NCI-H2081 treated with DMSO at 0.1 percent for 48 hours (cell line): ENCODE measurements around the gene ST7L.

Source experiments
- DNase-seq: peaks from one replicate; lab custom pipeline; 2025; lab: John Stamatoyannopoulos, UW

ST7L gene

DNA sequence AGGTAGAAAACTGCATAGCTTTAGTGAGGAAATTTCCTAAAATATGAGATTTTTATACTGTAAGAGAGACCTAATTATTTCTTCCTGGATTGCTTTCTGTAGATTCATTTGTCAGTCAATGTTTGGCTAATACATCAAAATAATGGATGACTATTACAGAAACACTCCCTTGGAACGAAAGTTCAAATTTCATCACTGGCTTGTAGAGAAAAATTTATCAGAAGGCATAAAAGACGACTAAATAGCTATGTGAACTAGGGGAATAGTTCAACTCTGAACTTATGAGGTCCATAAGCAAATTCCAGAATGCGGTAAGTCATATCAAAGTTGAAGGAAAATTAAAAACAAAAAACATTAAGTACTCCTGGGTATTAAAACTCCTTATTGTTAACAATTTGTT lies 74.2 kb downstream of the ST7L start:
- no peak for DNase-seq

DNA sequence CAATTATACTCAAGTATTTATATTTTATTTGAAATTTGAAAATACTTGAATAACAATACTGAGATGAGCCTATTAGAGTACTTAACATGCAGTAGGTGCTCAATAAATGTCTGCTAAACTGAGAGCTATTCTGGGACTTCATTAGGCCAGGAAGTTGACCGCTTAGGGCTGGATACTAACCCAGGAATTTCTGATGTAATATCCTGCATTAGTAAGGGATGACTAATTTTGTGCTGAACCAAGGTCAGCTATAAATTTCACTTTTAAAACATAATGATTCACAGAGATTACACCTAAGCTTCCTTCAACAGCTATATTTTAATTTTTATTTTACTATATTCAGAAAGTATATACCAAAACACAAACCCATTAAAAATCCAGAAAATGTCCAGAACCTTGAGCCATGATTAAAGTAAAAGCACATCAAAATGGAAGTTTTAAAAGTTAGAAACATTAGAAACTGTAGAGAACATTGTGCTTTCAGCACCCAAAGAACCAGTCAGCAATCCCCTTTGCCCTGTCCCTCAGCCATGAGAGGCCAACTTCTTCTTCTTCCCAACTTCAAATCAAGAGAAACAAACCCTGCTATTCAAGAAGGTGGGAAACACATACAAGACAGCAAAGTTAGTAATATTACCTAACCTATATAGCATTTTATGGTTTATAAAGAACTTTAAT lies 74.8 kb downstream of the ST7L start:
- DNase-seq = no peak

DNA sequence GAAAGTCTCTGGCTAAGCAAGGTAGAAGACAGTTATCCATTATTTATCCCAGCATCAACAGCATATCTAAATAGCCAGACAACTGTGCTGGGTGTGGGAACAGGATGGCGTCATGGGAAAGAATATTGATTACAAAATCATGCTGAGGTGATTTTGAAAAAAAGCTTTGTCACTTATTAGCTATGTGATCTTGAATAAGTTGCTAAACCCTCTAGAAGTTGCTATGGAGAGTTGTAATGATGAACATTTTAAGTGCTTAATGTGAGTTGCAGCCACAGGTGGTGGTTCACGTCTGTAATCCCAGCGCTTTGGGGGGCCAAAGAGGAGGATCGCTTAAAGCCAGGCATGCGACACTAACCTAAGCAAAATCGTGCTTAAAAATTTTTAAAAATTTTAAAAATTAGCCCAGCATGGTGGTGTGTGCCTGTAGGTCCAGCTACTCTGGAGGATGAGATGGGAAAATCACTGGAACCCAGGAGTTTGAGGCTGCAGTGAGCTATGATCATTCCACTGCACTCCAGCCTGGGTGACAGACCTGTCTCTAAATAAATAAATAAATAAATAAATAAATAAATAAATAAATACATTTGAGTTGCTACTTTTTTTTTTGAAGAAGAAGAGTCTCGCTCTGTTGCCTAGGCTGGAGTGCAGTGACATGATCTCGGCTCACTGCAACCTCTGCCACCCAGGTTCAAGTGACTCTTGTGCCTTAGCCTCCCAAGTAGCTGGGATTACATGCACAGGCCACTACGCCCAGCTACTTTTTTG lies 76.6 kb downstream of the ST7L start:
- DNase-seq = no peak

DNA sequence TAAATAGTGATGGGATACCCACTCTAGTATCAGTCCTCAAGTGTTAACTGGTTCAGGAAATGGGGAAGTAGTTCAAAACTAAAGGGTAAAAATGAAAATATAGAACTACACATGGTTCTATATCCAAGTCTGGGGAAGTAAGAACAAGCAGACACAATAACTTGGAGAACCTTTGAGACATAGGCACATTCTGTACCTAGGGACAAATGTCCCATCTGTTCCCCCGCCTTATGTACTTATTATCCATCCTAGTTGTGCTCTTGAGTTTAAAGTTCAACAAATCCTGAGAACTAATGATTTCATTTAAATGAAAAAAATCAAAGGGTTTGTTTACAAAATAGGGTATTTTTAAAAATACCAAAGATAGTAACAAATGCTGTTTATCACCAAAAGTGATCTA lies 77.6 kb downstream of the ST7L start:
- no peak for DNase-seq

DNA sequence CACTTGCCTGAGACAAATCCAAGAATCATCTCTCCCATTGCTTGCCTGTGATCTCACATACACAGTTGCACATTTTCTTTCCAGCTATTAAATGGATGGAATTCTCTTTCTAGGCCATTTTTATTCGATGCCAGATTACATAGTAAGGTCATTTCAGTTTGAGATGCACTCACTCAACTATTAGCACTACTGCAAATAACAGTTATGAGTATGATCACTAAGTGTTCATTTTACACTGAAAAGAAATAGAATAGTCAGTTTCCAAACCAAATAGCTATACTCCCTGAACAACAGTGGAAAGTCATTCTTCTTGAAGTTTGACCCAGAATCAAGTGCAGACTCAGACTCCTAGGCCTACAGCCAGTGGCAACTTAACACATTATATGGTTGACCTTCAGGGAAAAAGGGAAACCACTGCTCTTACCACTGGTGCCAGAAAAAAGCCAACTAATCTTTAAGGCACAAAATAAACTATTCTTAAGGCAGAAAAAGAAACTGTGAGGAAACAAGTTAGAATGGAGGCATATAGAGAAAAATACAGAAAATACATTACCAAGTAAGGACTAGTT lies 78.6 kb downstream of the ST7L start:
- no peak for DNase-seq

DNA sequence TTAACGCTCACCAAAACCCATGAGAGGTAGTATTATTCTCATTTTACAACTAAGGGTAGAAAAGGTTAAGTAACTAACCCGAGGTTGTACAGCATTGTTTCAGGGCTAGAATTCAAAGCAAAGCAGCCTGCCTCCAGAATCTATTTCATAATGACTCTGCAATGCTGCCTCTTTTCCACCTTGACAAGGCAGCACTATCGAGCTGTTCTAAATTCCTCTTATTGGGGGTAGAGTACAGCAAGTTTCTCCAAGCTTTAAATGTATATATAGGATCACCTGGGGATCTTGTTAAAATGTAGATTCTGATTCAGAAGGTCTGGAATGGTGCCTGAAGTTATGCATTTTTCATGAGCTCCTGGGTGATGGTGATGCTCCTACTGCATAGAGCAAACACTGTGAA lies 80.1 kb downstream of the ST7L start:
- DNase-seq = no peak

DNA sequence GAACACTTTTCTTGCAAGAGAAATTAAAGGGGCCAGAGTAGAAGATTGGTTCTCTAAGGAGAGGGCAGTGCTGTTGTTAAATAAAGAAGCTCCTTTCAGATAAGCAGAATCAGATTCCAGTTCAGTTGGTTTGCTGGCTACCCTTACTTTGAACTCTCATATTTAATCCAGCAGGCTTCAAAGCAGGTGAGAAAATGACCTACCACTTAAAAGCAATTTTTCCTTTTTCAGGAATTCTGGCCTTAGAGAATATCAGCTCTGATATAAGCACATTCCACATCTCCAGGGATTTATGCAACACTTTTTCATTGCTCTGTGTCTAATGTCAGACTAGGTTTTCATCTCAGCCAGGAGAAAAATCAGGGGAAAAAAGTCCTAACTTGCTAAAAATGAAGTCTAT lies 81.5 kb downstream of the ST7L start:
- no peak for DNase-seq

DNA sequence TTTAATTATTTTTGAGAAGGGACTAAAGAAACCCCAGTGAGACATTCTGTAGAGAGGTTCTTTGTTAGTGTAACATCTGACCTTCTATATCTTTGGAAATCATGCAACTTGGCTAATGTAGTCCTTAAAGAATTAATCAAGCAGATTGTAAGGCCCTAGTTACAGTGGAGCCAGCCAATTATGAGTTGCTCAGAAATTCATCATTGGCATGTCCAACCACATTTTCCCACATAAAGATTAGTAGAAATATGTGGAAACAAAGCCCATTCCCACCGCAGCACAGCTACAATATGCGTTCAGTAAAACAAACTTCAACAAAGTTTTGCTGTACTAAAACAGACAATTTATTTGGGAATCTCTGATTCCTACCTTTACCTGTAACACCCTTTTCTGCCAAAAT lies 82.4 kb downstream of the ST7L start:
- no peak for DNase-seq

DNA sequence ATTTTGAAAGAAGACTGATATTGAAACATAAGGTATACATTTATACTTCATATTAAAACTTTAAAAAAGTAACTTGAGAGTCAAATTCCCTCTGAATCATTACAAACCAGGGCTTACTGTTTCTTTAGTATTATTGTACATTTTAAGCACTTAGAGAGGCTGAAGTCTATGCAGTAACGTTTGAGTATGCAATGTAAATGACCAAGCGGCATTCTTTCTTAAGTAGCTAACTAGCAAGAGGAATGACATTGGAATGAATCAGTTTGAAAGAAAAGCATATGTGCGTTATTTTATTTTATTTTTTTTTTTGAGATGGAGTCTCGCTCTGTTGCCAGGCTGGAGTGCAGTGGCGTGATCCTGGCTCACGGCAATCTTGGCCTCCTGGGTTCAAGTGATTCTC lies 85.9 kb downstream of the ST7L start:
- no peak for DNase-seq

DNA sequence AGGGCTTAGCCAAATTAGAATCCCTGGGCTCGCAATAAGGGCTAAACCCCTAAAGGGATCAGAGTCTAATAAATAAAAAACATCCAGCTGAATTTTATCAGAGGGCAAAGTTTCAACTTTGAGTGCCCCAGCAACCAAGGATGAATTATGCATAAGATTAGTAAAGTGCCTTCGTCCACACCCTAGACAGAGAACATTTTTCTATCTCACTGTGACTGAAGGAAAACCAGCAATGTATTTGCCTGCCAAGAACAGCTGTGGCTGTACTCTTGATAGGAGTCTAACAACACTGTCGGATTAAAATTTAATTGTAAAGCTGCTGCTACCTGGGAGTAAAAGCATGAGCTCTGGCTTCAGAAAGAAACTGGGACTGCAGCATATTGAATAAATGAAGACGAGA lies 86.9 kb downstream of the ST7L start:
- no peak for DNase-seq

DNA sequence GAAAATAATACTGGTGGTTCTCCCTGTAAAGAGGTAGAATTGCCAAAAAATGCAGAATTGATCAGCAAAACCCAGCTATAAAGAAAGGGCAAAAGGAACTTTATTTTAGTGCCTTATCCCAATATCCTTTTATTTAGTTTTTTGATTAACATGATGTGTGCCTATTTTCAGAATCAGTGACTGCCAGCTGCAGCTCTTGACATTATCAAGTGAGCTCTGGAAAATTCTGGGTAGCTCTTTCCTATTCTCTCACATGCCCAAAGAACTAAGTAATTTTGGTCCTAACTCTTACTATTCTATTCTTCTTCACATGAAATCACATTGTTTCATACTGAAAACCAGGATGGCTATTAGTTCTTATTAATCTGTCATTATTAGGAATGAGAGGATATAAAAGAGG lies 88.1 kb downstream of the ST7L start:
- no peak for DNase-seq

DNA sequence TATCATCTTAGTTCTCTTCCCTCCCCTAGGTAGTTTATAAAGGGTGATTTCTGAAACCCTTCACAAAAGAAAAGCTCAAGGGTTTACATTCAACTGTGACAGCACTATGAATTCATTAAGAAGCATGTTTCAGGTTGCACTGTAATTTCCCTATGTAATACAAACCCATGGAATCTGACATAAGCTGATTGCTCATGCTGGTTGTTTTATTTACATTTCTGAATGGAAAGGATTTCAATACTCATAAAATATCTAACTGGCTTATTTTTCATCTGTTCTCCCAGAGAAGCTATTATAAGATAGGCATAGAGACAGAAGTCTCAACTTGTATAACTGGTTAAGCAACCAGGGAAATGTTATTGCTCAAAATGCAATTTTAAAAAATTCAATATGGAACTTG lies 89.6 kb downstream of the ST7L start:
- no peak for DNase-seq

DNA sequence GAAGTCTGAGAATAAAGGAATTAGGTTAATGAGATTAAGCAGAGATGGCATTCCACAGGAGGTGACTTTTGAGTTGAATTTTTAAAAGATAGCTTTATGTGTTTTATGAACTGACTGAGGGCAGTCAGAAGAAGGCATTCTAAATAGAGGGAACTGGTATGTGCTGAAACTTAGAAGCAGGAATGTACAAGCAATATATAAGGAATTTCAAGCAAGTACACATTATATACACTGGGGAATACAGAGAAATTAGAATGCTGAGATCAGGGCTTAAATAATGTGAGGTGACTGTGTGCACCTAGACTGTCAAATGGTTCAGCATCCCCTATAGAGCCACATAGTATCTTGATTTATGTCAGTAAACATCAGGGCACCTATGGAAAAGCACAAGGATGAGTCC lies 90.9 kb downstream of the ST7L start:
- no peak for DNase-seq

DNA sequence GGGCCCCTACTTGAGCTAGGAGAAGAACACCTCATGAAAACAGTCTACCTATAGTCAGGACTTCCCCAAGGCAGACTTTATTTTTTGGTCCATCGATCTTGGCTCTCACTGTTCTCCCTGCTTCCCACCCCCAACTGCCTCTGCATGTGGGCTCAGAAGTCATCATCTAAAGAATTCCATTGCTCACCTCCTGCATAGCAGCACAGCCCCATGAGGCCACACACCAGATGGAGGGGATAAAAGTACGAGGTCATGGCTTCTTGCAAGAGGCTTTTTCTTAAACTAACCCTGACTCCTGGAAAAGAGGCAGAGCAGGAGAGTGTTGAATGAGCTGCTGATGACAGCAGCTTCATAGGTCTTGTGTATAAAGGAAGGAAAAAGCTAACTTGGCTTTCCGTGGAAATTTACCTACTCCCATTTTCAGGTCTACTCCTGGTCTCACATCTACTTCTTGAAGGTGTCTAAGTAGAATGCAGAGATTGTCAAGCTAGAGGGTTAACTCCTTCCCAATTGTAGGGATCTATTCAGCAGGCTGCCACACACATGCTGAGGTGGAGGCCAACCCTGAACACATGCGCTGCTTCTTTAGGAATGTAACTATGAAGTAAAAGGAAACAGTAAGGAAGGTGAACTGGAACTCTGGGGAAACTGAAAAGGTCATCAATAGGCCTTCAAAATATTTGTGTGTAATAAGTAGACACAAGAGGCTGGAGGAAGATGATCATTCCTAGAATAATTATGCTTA lies 91.5 kb downstream of the ST7L start:
- DNase-seq = no peak

DNA sequence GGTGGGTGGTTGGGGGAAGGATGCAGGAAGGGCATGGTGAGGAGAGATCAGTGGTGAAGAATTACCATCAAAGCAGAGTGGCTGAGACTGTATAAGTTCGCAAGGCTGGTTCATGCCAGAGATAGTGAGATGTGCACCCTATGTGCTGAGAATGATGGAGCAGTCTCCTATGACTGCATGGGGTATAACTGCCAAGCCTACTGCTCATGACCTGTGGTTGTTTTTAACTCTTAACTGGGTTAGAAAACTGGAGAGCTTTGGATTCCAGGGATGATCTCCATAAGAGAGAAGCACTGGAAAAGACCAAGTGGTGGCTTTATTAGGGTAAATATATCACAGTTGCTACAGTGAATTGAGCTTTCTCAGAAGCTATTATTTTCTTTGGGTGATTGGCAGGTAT lies 94.0 kb downstream of the ST7L start:
- DNase-seq = no peak

DNA sequence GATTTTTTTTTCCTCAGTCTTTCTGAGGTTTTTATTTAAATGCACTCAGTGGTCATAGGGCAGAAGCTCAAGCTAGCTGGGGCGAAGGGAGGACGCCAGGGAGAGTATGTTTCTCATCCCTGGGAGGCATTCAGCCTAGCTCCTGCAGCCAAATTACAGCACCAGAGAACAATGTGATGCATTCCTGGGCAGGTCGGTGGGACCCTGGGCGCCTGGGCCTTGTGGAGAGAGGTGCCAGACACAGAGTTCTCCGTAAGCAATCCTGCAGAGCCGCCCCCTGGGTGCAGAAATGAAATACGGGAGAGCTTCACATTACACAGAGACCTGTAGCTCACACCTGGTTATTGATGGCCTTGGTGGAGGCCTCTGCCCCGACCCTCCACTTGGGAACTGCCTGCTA lies 94.7 kb downstream of the ST7L start:
- no peak for DNase-seq

DNA sequence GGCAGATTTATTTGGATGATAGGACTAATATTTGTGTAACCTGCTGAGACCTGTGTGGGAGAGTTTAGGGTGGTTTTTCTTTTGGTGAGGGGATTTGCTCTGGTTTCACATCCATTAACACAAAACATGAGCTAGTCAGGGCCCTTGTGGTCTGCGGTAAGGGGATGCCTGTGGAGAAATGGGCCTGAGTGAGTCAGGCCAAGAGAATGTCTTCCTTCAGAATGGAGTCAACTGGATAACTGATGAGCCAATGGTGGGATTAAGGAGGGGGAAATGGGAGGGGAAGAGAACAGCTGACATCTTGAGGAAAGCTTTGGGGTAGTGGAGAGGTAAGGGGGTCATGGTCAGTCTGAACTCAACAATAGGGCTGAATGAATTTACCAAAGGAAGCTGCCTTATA lies 96.3 kb downstream of the ST7L start:
- DNase-seq = no peak

DNA sequence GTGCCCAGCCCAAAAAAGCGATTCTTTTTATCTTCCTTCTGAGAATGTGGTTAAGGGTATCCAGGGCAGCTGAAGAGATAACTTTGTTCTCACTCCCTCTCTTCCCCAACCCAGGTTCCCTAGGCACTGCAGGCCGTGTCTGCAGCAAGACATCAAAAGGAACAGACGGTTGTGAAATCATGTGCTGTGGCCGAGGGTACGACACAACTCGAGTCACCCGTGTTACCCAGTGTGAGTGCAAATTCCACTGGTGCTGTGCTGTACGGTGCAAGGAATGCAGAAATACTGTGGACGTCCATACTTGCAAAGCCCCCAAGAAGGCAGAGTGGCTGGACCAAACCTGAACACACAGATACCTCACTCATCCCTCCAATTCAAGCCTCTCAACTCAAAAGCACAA lies 98.8 kb downstream of the ST7L start:
- no peak for DNase-seq

DNA sequence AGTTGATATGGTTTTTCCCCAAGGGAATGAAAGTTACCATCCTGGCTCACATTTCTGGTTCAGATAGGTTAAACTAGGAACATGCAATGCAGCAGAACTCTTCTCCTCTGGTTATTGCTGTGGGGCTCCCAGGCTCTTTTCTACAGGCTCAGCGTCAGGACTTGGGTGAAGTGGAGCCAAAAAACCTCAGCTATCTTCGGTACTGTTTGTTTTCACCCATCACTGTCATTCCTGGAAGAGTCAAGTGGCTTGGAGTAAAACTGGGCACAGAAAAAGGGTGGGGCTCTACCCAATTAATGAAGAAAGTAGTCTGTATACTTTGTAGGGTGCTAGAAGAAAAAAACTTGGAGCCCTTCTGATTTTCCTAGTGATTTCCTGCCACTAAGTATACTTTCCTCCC lies 100.8 kb downstream of the ST7L start:
- no peak for DNase-seq

DNA sequence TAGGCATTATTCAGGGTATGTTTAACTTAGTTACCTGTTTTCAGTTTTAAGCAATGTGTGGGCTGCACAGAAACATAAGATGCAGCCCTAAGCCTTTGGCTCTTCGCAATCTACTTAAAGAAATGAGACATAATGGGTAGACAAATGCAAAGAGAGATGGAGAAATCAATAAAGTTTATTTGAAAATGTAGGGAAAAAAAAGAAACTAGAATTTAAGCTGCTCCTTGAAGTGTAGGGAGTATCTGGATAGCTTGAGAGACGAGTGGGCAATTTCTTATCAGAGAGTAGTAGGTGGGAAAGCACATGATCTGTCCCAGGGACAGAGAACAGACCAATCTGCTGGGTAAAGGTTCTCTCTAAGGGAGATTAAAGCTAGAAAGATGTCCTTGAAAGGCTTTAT lies 101.3 kb downstream of the ST7L start:
- DNase-seq = no peak

DNA sequence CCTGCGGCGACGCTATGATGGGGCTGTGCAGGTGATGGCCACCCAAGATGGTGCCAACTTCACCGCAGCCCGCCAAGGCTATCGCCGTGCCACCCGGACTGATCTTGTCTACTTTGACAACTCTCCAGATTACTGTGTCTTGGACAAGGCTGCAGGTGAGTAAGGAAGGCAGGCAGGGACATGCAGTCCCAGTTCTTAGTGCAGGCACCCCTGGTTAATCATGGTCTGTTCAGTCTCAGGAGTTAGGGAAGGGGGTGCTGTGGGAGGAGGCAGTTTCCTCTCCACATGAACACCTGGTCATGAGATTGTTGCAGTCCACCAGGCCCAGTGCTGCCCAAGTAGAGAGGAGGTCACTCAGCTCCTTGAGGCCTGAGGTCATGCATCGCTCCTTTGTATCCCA lies 101.7 kb downstream of the ST7L start:
- DNase-seq = no peak

DNA sequence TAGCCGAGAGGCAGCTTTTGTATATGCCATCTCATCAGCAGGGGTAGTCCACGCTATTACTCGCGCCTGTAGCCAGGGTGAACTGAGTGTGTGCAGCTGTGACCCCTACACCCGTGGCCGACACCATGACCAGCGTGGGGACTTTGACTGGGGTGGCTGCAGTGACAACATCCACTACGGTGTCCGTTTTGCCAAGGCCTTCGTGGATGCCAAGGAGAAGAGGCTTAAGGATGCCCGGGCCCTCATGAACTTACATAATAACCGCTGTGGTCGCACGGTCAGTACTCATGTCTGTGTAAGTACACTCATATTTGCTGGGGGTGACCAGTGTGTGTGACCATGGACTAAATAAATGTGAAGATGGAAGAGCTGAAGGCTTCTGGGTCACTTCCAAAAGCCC lies 102.8 kb downstream of the ST7L start:
- no peak for DNase-seq
